ENCODE data around the gene PCSK1N. TPM values are rescaled to one million over a fixed set of nuclear protein-coding genes. Genes with fewer than 3 reads are reported as not detected.

The PCSK1N gene
- total RNA-seq, 2 experiments from 2014 or later = not detected

- Histone ChIP-seq H4K20me1 (ENCODE audit: insufficient read depth, low read length) (no peaks in the 10 kb centered on the region), H3K27ac (ENCODE audit: low read depth, low read length, poor library complexity, severe bottlenecking) (no peak overlapping the region), H3K36me3 (ENCODE audit: insufficient read depth, low read length) (no peaks in the 10 kb centered on the region), H2AFZ (ENCODE audit: low read length) (no peak overlapping the region), H3K4me1 (ENCODE audit: insufficient read depth, low read length, poor library complexity, severe bottlenecking) (no peaks in the 10 kb centered on the region), H3K9me2 (ENCODE audit: insufficient read depth, low read length) (no peaks in the 10 kb centered on the region), H3K4me2 (ENCODE audit: low read length) (no peak overlapping the region), H3K9me3 (ENCODE audit: low read length) (no peaks in the 10 kb centered on the region), H3K4me3 (ENCODE audit: low read depth, low read length, poor library complexity, severe bottlenecking) (no peak overlapping the region), H3K79me2 (ENCODE audit: insufficient read depth, low read depth, low read length) (no peaks in the 10 kb centered on the region)
- ChIA-PET POLR2A (no interaction called here), CTCF (ENCODE audit: unreplicated experiment) (no interaction called here)
- no peak for DNase-seq (ENCODE audit: low spot score)
- no peak for TF ChIP-seq EZH2phosphoT487 (IDR thresholded peaks at IDR 0.05; ENCODE audit: borderline replicate concordance, low read depth, low read length)
- TF ChIP-seq, protein P1, sequence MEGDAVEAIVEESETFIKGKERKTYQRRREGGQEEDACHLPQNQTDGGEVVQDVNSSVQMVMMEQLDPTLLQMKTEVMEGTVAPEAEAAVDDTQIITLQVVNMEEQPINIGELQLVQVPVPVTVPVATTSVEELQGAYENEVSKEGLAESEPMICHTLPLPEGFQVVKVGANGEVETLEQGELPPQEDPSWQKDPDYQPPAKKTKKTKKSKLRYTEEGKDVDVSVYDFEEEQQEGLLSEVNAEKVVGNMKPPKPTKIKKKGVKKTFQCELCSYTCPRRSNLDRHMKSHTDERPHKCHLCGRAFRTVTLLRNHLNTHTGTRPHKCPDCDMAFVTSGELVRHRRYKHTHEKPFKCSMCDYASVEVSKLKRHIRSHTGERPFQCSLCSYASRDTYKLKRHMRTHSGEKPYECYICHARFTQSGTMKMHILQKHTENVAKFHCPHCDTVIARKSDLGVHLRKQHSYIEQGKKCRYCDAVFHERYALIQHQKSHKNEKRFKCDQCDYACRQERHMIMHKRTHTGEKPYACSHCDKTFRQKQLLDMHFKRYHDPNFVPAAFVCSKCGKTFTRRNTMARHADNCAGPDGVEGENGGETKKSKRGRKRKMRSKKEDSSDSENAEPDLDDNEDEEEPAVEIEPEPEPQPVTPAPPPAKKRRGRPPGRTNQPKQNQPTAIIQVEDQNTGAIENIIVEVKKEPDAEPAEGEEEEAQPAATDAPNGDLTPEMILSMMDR (conservative IDR thresholded peaks at IDR 0.05; ENCODE audit: low read length) = no peak
- intact Hi-C loops (cut with micrococcal nuclease; ENCODE audit: unreplicated experiment) = no loop called here
- BruUV-seq (replicated peaks) = no TSS peak
Observed at GRCh38 chrX:48852857-48853256, 17.4 kb upstream of the PCSK1N start.

DNA sequence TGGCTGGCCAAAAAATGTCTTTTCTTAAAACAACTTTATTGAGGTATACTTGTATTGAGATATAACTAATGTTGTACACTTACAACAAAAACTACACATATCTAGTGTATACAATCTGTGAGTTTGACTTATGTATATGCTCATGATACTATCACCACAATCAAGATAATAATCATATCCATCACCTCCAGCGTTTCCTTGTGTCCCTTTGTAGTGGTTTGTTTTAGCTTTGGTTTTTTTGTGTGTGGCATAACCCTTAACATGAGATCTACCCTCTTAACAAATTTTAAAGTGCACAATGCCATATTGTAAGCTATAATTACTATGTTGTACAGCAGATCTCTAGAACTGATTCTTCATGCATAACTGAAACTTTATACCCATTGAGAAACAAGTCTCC is 13.4 kb upstream of the PCSK1N start:
- no peaks in the 10 kb centered on the region for H3K9me2 ChIP-seq (ENCODE audit: insufficient read depth, low read length)
- H3K9me3 ChIP-seq (ENCODE audit: low read length) = no peaks in the 10 kb centered on the region
- no peaks in the 10 kb centered on the region for H3K79me2 ChIP-seq (ENCODE audit: insufficient read depth, low read depth, low read length)
- ChIA-PET POLR2A (no interaction called here), CTCF (ENCODE audit: unreplicated experiment) (no interaction called here)
- TF ChIP-seq, protein P1 (conservative IDR thresholded peaks at IDR 0.05; ENCODE audit: low read length) = no peak
- no peak for TF ChIP-seq EZH2phosphoT487 (IDR thresholded peaks at IDR 0.05; ENCODE audit: borderline replicate concordance, low read depth, low read length)
- H3K4me3 ChIP-seq (ENCODE audit: low read depth, low read length, poor library complexity, severe bottlenecking) = no peak overlapping the region
- H3K4me1 ChIP-seq (ENCODE audit: insufficient read depth, low read length, poor library complexity, severe bottlenecking) = no peaks in the 10 kb centered on the region
- no peaks in the 10 kb centered on the region for H3K36me3 ChIP-seq (ENCODE audit: insufficient read depth, low read length)
- H4K20me1 ChIP-seq (ENCODE audit: insufficient read depth, low read length) = no peaks in the 10 kb centered on the region
- no peak overlapping the region for H3K27ac ChIP-seq (ENCODE audit: low read depth, low read length, poor library complexity, severe bottlenecking)
- no peak overlapping the region for H2AFZ ChIP-seq (ENCODE audit: low read length)
- no peak for DNase-seq (ENCODE audit: low spot score)
- BruUV-seq (replicated peaks) = no TSS peak
- no peak overlapping the region for H3K4me2 ChIP-seq (ENCODE audit: low read length)
- intact Hi-C loops (cut with micrococcal nuclease; ENCODE audit: unreplicated experiment) = no loop called here

DNA sequence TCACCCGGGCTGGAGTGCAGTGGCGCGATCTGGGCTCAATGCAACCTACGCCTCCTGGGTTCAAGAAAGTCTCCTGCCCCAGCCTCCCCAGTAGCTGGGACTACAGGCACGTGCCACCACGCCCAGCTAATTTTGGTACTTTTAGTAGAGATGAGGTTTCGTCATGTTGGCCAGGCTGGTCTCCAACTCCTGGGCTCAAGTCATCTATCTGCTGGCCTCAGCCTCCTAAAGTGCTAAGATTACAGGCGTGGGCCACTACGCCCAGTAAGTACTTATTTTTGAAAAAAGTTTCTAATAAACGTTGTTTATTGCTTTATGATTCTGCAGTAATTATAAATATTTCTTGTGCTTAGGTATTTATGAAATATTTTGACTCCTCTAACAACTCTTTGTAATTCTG is 4.3 kb upstream of the PCSK1N start:
- POLR2A ChIA-PET = no interaction called here
- intact Hi-C loops (cut with micrococcal nuclease; ENCODE audit: unreplicated experiment) = no loop called here
- no TSS peak for BruUV-seq (replicated peaks)
- CTCF ChIA-PET (ENCODE audit: unreplicated experiment) = no interaction called here
- Histone ChIP-seq H3K9me3 (ENCODE audit: low read length) (no peaks in the 10 kb centered on the region), H3K4me2 (ENCODE audit: low read length) (no peak overlapping the region), H2AFZ (ENCODE audit: low read length) (no peak overlapping the region), H4K20me1 (ENCODE audit: insufficient read depth, low read length) (no peaks in the 10 kb centered on the region), H3K4me3 (ENCODE audit: low read depth, low read length, poor library complexity, severe bottlenecking) (no peak overlapping the region), H3K36me3 (ENCODE audit: insufficient read depth, low read length) (no peaks in the 10 kb centered on the region), H3K4me1 (ENCODE audit: insufficient read depth, low read length, poor library complexity, severe bottlenecking) (no peaks in the 10 kb centered on the region), H3K79me2 (ENCODE audit: insufficient read depth, low read depth, low read length) (no peaks in the 10 kb centered on the region), H3K27ac (ENCODE audit: low read depth, low read length, poor library complexity, severe bottlenecking) (no peak overlapping the region), H3K9me2 (ENCODE audit: insufficient read depth, low read length) (no peaks in the 10 kb centered on the region)
- no peak for TF ChIP-seq EZH2phosphoT487 (IDR thresholded peaks at IDR 0.05; ENCODE audit: borderline replicate concordance, low read depth, low read length)
- TF ChIP-seq, protein P1 (conservative IDR thresholded peaks at IDR 0.05; ENCODE audit: low read length) = no peak
- DNase-seq (ENCODE audit: low spot score) = no peak
